ENCODE results near the gene SCFD1.
"Not testable (repeated sequence)": the region's sequence is repeated elsewhere in the genome, so short reads cannot be mapped to it uniquely, and the experiment has no call there.

SCFD1 gene, protein sequence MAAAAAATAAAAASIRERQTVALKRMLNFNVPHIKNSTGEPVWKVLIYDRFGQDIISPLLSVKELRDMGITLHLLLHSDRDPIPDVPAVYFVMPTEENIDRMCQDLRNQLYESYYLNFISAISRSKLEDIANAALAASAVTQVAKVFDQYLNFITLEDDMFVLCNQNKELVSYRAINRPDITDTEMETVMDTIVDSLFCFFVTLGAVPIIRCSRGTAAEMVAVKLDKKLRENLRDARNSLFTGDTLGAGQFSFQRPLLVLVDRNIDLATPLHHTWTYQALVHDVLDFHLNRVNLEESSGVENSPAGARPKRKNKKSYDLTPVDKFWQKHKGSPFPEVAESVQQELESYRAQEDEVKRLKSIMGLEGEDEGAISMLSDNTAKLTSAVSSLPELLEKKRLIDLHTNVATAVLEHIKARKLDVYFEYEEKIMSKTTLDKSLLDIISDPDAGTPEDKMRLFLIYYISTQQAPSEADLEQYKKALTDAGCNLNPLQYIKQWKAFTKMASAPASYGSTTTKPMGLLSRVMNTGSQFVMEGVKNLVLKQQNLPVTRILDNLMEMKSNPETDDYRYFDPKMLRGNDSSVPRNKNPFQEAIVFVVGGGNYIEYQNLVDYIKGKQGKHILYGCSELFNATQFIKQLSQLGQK

GRCh38 chr14:30621940-30622830 is at the start of gene SCFD1:
Gene SCFD1 (plus strand): TSS chr14:30622319. CDS start chr14:30622339, 20 bp downstream.
- DNase-seq = peak; percentile 97

GRCh38 chr14:30572771-30573170 is 49.3 kb upstream of the SCFD1 start:
- DNase-seq = no peak

DNA sequence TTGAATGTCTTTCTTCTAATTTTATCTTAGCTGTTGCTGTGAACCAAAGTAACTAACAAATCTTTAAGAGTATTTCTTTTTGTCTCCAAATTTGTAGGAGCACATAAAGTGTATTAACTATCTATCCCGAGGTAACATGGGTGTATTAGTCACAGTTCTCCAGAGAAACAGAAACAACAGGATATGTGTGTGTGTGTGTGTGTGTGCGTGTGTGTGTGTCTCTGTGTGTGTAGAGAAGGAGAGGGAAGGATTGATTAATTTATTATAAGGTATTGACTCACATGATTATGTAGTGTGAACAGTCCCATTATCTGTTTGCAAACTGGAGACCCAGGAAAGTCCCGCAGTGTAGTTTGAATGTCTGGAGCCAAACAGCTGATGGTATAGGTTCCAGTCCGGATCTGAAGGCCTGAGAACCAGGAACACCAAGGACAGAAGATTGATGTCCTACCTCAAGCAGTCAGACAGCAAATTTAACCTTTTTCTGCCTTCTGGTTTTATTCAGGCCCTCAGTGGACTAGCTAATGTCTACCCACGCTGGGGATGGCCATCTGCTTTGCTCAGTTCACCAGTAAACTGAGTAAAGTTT is 48.8 kb upstream of the SCFD1 start:
- no peak for DNase-seq

DNA sequence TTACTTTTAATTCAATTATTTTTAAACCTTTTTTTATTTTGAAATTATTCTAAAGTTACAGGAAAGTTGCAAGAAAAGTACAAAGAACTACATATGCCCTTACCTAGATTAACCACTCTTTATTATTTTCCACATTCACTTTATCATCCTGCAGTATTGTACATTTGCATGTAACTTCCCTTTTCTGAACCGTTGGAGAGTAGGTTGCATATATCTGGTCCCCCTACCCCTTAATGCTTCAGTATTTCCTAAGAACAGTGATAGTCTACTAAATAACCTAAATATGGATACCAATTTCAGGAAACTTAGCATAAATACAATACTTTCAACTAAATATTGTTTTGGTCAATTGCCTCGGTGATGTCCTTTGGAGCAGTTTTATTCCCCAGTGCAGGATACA is 48.2 kb upstream of the SCFD1 start:
- no peak for DNase-seq

- DNase-seq = not testable (repeated sequence)
Measured at GRCh38 chr14:30574777-30575176, 47.3 kb upstream of the SCFD1 start.

- DNase-seq = not testable (repeated sequence)
Measured at GRCh38 chr14:30576333-30576732, 45.8 kb upstream of the SCFD1 start.

- DNase-seq = no peak
Measured at GRCh38 chr14:30580616-30581282, 41.4 kb upstream of the SCFD1 start.

- no peak for DNase-seq
Measured at GRCh38 chr14:30581283-30581625, 40.9 kb upstream of the SCFD1 start.

GRCh38 chr14:30582376-30582775 is 39.7 kb upstream of the SCFD1 start:
- DNase-seq = no peak

- DNase-seq = no peak
Measured at GRCh38 chr14:30584058-30584630, 38.0 kb upstream of the SCFD1 start.

GRCh38 chr14:30585204-30585603 is 36.9 kb upstream of the SCFD1 start:
- DNase-seq = no peak

- DNase-seq = no peak
Measured at GRCh38 chr14:30587141-30587540, 35.0 kb upstream of the SCFD1 start.

DNA sequence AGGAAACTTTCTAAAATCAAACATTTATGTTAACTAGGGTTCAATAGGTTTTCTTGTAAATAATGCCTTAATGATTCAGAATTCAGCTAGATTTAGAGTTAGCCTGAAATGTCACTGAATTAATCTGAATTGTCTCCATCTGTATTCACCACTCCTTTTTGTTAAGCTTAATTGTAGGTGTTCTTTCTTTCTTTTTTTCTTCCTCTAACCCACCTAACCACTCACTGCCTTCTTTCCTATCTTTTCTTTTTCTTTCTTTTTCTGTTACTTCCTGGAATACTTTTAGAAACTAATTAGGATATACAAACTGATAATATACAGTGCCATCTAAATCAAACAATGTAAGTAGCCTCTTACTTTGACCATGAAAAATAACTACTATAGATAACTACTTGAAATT is 33.2 kb upstream of the SCFD1 start:
- no peak for DNase-seq

DNA sequence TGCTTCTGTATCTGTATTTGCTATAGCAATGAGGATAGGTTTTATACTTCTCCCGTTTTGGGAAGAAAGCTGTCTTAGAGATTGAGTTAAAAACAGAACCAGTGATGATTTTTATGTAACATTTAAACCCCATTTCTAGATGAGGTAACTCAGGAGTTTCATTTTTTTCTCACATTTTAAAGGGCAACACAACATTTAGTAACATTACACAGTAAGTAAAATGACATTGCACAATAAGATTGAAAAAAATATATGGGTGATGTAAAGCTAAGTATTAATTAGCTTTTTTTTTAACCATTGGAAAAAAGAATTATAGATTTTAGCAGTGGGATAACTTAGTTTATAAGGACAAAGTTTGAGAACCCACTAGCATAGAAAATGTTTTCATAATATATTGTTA is 25.2 kb upstream of the SCFD1 start:
- no peak for DNase-seq

GRCh38 chr14:30597504-30597903 is 24.6 kb upstream of the SCFD1 start:
- DNase-seq = no peak

DNA sequence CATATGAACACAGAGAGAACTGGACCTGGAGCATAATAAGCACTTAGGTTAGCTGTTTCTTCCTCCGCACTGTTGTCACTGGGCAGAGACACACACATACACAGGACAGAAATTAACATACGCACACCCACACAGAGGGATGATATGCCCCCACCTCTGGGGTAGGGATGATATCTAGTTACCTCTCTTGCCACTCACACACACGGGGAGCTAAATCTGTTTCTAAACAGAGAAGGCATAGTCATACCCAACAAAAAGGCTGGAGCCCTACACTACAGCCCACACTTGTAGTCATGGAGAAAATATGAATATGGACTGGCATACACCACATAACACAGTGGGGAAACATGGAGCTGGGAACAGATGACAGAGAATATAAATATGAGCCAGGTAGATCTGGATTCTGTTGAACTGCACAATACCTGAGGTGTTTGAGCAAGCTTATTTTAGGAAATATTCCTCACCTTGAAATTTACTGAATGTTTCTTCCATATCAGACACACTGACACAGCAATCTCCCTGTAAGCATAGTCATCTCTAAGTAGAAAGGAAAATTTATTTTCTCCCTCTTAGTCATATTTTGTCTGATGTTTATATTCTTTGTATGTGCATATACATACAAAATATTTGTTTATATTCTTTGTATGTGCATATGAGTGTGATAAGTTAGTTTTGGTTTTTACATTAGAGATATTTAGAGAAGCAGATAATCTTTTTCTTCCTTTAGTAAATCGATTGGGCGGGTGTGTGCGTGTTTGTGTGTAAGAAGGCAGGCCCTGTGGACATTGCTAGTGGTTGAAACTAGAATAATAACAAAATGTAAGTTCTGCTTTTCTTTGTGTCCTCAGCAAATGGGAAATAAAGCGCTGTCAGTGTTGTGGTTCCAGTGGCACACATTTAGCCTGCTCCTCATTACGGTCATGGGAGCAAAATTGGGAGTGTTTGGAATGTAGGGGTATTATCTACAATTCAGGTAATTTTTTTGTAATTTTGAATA is 20.9 kb upstream of the SCFD1 start:
- DNase-seq = no peak

GRCh38 chr14:30603402-30603801 is 18.7 kb upstream of the SCFD1 start:
- no peak for DNase-seq

DNA sequence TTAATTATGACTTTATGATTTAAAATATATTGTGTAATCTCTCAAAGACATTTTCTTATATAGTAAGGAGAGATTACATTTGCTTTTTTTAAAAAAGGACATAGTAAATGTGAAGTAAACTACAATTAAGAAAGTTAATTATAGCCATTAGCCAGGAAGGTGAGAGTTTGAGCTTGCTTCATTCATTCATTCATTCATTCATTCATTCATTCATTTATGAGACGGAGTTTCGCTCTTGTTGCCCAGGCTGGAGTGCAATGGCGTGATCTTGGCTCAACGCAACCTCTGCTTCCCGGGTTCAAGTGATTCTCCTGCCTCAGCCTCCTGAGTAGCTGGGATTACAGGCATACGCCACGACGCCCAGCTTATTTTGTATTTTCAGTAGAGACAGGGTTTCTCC is 17.4 kb upstream of the SCFD1 start:
- DNase-seq = not testable (repeated sequence)

DNA sequence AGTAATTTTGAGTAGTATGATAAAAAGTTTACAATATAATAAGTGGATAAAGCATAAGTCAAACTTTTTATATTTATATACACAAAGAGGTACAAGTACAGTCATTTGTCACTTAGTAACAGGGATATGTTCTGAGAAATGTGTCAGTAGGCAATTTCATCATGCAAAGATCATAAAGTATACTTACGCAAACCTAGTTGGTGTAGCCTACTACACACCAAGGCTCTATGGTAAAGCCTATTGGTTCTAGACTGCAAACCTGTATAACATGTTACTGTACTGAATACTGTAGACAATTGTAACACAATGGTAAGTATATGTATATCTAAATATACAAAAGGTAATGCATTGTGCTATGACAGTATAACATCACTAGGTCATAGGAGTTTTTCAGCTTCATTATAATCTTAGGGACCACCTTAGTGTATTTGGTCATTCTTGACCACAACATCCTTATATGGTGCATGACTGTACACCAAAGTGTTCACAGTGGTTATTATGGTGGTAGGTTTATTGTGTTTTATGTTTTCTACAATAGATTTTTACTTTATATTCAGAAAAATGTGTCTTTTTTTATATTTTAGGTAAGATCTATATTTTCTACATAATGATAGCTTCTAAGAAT is 14.9 kb upstream of the SCFD1 start:
- DNase-seq = no peak

DNA sequence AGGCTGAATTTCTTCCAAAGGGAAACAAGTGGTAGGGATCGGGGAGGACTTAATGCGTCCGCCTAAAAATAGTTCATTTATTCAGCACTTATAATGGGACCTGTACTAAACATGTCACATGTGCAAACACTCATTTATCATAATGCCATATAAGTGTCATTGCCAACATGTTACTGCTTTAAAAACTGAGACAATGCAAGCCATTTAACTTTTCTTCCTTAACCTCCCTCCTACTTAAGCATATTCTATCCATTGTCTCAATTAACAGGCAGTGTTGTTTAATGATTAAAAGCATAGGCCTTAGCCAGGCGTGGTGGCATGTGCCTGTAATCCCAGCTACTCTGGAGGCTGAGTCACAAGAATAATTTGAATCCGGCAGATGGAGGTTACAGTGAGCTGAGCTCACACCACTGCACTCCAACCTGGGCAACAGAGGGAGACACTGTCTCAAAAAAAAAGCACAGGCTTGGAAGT is 13.5 kb upstream of the SCFD1 start:
- DNase-seq = peak; percentile 35

All from NCI-H2171 treated with DMSO at 0.1 percent for 48 hours (cell line).